ENCODE data around the gene ZNF775. TPM values are rescaled to one million over a fixed set of nuclear protein-coding genes. Genes with fewer than 3 reads are reported as not detected.
A peak's percentile ranks its signal among the peaks of the same experiment; 100 is the strongest.

Gene ZNF775
- polyA plus RNA-seq, 3 donors: 1.3 to 2.7 (median 1.4) TPM

DNA sequence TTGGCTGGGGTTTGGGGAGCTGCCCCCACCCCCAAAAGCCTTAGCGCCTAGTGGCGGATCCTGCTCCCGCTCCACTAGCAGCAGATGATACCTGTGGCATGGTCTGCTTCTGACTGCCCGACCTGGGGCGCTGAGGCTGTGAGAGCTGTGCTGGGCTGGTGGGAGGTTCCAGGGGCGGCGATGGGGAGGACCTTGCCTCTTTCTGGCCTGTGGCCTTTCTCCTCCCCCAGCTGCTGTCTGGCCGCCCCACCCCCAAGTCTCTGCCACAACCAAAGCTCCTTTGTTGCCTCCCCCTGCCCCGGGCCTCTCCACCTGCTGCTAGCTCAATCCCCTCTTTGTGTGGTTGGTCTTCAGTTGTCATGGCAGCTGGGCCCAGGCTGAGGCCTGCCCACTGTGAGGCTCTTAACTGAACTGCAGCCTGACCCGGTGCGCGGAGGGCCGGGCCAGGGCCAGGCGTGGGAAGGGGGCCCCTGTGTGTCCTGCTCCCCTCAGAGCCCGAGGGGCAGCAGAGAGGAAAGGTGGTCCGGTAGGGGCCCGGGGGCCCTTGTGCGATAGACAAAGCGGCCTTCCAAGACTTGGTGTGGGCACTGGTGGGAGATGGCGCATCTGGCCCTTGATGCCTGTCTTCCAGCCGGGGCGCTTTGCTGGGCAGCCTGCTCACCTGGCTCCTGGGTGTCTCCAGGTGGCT, 4.7 kb downstream of the ZNF775 start:
- TF ChIP-seq, protein P1, sequence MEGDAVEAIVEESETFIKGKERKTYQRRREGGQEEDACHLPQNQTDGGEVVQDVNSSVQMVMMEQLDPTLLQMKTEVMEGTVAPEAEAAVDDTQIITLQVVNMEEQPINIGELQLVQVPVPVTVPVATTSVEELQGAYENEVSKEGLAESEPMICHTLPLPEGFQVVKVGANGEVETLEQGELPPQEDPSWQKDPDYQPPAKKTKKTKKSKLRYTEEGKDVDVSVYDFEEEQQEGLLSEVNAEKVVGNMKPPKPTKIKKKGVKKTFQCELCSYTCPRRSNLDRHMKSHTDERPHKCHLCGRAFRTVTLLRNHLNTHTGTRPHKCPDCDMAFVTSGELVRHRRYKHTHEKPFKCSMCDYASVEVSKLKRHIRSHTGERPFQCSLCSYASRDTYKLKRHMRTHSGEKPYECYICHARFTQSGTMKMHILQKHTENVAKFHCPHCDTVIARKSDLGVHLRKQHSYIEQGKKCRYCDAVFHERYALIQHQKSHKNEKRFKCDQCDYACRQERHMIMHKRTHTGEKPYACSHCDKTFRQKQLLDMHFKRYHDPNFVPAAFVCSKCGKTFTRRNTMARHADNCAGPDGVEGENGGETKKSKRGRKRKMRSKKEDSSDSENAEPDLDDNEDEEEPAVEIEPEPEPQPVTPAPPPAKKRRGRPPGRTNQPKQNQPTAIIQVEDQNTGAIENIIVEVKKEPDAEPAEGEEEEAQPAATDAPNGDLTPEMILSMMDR (IDR thresholded peaks at IDR 0.05): no peak
- intact Hi-C loops (cut with micrococcal nuclease): no loop called here
- Histone ChIP-seq H3K9ac (ENCODE audit: insufficient read depth, low read length, poor library complexity, severe bottlenecking) (no peak overlapping the region), H2AFZ (ENCODE audit: insufficient read depth, low read depth, low read length, poor library complexity, severe bottlenecking) (no peak overlapping the region), H3K9me3 (replicated peaks in 1 of 2; ENCODE audit: control insufficient read depth in 1 of 2, insufficient read depth in 1 of 2, low read length in 2 of 2) (no peaks in the 10 kb centered on the region), H3K27ac (ENCODE audit: low read depth in 1 of 2, low read length in 2 of 2) (peak overlapping the region; percentile 34 to 67), H3K79me2 (ENCODE audit: insufficient read depth, low read length) (peaks cover 49% of the 10 kb centered on the region), H3K4me3 (replicated peaks in 1 of 3; ENCODE audit: low read depth in 2 of 3, low read length in 3 of 3) (no peak overlapping the region), H3K27me3 (ENCODE audit: control insufficient read depth in 2 of 2, insufficient read depth in 2 of 2, low read length in 2 of 2) (no peaks in the 10 kb centered on the region), H4K20me1 (ENCODE audit: insufficient read depth, low read length) (peaks cover 3% of the 10 kb centered on the region), H3K4me1 (ENCODE audit: control insufficient read depth in 1 of 2, insufficient read depth in 2 of 2, low read length in 2 of 2) (peaks cover 40 to 45% of the 10 kb centered on the region in 2 donors), H3K4me2 (replicated peaks; ENCODE audit: extremely low read depth, low read length, poor library complexity, severe bottlenecking) (no peak overlapping the region), H3K36me3 (replicated peaks in 1 of 2; ENCODE audit: control insufficient read depth in 1 of 2, insufficient read depth in 2 of 2, low read length in 2 of 2) (no peaks in the 10 kb centered on the region)
- Mint-ChIP-seq H3K4me3 (no peak overlapping the region), H3K27ac (peak overlapping the region in 5 of 7 donors; percentile 11 to 81 (median 74)), H3K9me3 (peaks cover 0 to 3% (median 0%) of the 10 kb centered on the region in 7 donors), H3K36me3 (peaks cover 7 to 8% of the 10 kb centered on the region in 2 donors), H3K27me3 (ENCODE audit: low read depth in 3 of 3) (peaks cover 0 to 1% (median 0%) of the 10 kb centered on the region in 3 donors), H3K4me1 (peaks cover 43% of the 10 kb centered on the region)
- no peak for DNase-seq
- WGBS (ENCODE audit: insufficient coverage): 96% methylated on average over 15 of the region's 22 CpGs

DNA sequence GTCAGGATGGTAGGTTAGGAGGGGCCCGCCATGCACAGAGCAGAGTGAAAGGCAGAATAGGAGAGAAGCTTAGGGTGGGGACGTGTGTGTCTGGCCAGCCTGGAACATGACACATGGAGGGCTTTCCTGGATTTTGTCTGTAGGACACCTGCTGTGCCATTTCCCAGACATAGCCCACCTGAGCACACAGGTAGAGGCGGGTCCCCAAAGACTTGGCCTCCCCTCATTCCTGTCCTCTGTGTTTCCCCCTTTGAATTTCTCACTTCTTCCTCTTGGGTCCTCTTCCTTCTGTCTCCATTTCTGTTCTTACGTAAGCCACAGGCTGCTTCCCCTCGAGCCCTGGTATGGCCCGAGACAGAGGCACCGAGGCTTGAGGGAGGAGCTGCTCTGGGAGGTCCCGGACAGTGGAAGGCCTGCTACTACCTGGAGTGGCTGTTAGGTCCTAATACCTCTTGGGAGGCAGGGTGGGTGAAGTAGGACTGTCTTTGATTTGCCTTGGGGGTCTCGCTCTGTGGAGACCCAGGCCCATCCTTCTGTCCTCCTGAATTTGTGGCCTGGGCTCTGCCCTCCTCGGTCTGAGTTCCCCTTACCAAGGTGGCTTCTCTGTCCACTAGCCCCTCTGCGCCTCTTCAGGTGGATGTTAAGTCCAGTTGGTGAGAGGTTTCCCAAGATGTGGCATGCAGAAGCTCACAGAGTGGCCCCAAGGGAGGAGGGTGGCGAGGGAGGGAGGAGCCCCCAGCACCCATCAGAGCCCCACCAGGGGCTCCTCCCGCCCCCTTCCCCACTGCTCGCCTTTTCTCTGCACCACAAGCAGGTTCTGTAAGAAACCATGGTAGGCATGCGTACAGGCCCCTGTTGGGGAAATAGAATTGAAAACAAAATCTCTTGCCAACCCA, 5.5 kb downstream of the ZNF775 start:
- Histone ChIP-seq H2AFZ (ENCODE audit: insufficient read depth, low read depth, low read length, poor library complexity, severe bottlenecking) (no peak overlapping the region), H3K27me3 (ENCODE audit: control insufficient read depth in 2 of 2, insufficient read depth in 2 of 2, low read length in 2 of 2) (no peaks in the 10 kb centered on the region), H3K36me3 (replicated peaks in 1 of 2; ENCODE audit: control insufficient read depth in 1 of 2, insufficient read depth in 2 of 2, low read length in 2 of 2) (no peaks in the 10 kb centered on the region), H3K9me3 (replicated peaks in 1 of 2; ENCODE audit: control insufficient read depth in 1 of 2, insufficient read depth in 1 of 2, low read length in 2 of 2) (no peaks in the 10 kb centered on the region), H3K4me3 (replicated peaks in 1 of 3; ENCODE audit: low read depth in 2 of 3, low read length in 3 of 3) (peak overlapping the region in 1 of 3 experiments; percentile 11), H3K4me2 (replicated peaks; ENCODE audit: extremely low read depth, low read length, poor library complexity, severe bottlenecking) (peak overlapping the region; percentile 19), H3K4me1 (ENCODE audit: control insufficient read depth in 1 of 2, insufficient read depth in 2 of 2, low read length in 2 of 2) (peaks cover 43 to 46% of the 10 kb centered on the region in 2 donors), H3K27ac (ENCODE audit: low read depth in 1 of 2, low read length in 2 of 2) (peak overlapping the region; percentile 34 to 67), H3K9ac (ENCODE audit: insufficient read depth, low read length, poor library complexity, severe bottlenecking) (no peak overlapping the region), H3K79me2 (ENCODE audit: insufficient read depth, low read length) (peaks cover 45% of the 10 kb centered on the region), H4K20me1 (ENCODE audit: insufficient read depth, low read length) (peaks cover 3% of the 10 kb centered on the region)
- TF ChIP-seq, protein P1 (IDR thresholded peaks at IDR 0.05): no peak
- 13% methylated on average over 5 of the region's 15 CpGs for WGBS (ENCODE audit: insufficient coverage)
- H3K27ac Mint-ChIP-seq: peak overlapping the region; percentile 6 to 81 (median 53)
- H3K27me3 Mint-ChIP-seq (ENCODE audit: low read depth in 3 of 3): peaks cover 0 to 5% (median 0%) of the 10 kb centered on the region in 3 donors
- H3K9me3 Mint-ChIP-seq: peaks cover 0 to 3% (median 0%) of the 10 kb centered on the region in 7 donors
- intact Hi-C loops (cut with micrococcal nuclease): loop anchor here in 1 of 2 donors (5.0 kb wide), 1 partner anchor 32 kb away; no protein-coding TSS in a partner anchor
- no peak overlapping the region for H3K4me3 Mint-ChIP-seq
- H3K4me1 Mint-ChIP-seq: peaks cover 48% of the 10 kb centered on the region
- DNase-seq: peak; percentile 50 to 68 (median 59)
- H3K36me3 Mint-ChIP-seq: peaks cover 7 to 13% of the 10 kb centered on the region in 2 donors
